Esophagus muscularis mucosa (tissue), 4 donors: ENCODE data around the gene CFAP52. TPM values are rescaled to one million over a fixed set of nuclear protein-coding genes. Genes with fewer than 3 reads are reported as not detected.
A peak's percentile ranks its signal among the peaks of the same experiment; 100 is the strongest.
"Not testable (repeated sequence)": the region's sequence is repeated elsewhere in the genome, so short reads cannot be mapped to it uniquely, and the experiment has no call there.

Experiments
- DNase-seq: peaks from one replicate; pipeline ENCODE4 v3.0.0-alpha.2; 2017; ENCODE audit errors: extremely low spot score
- H3K27ac ChIP-seq, 4 donors: fragments of 200-600 bp; sonication (generic); replicated peaks in 1 of 4; 1 replicate in 3 of 4; 2 replicates in 1 of 4; pipeline ENCODE4 v1.5.1; 2016 to 2019; ENCODE audit warnings: mild to moderate bottlenecking in 1 of 4
- H3K27me3 ChIP-seq, 4 donors: fragments of 200-600 bp; sonication (generic); one replicate each; pipeline versions ENCODE4 v1.5.1 to v1.6.0; 2016 to 2019
- H3K36me3 ChIP-seq, 4 donors: fragments of 200-600 bp; sonication (generic); one replicate each; pipeline ENCODE4 v1.5.1; 2016 to 2019
- H3K4me1 ChIP-seq, 4 donors: fragments of 200-600 bp; sonication (generic); one replicate each; pipeline ENCODE4 v1.5.1; 2016 to 2019
- H3K4me3 ChIP-seq, 4 donors: fragments of 200-600 bp; sonication (generic); 1 replicate in 2 of 4; 2 replicates in 2 of 4; pipeline ENCODE4 v1.5.1; 2016 to 2019; ENCODE audit warnings: mild to moderate bottlenecking in 4 of 4, moderate library complexity in 1 of 4
- H3K9me3 ChIP-seq, 4 donors: fragments of 200-600 bp; sonication (generic); 1 replicate in 3 of 4; 2 replicates in 1 of 4; pipeline ENCODE4 v1.5.1; 2016 to 2019
- EP300 ChIP-seq: sonication (generic); formaldehyde crosslinking; IDR thresholded peaks from one replicate; pipeline ENCODE4 v1.6.1; 2017; ENCODE audit warnings: antibody characterized with exemption
- POLR2A ChIP-seq: fragments of 450-650 bp; IDR thresholded peaks from one replicate; pipeline ENCODE4 v1.6.1; 2017; ENCODE audit warnings: antibody characterized with exemption, moderate library complexity, mild to moderate bottlenecking, low read depth
- POLR2AphosphoS5 ChIP-seq, 2 donors: sonication (generic); formaldehyde crosslinking; IDR thresholded peaks; one replicate each; pipeline ENCODE4 v1.6.1; 2017; ENCODE audit warnings: antibody characterized with exemption in 2 of 2
- WGBS: methylation state at CpG from one replicate; pipeline ENCODE4 v1.1.5; 2018; 5-methylcytosine and 5-hydroxymethylcytosine counted together
- intact Hi-C: fragments of 100-400 bp; cut with DNase I; formaldehyde crosslinking; loops from one replicate; pipeline ENCODE4 v1.15.1; 2023
- total RNA-seq, 4 donors: library from RNA; depleted of rRNA; stranded (reverse); fragments of >200 nt; gene quantifications; one replicate each; pipeline versions ENCODE4 v1.1.0 to v1.2.1, GENCODE V29; 2016
- TF ChIP-seq, protein P1 (sequence below), 3 experiments: fragments of 200-600 bp in 2 of 3; fragments of 450-650 bp in 1 of 3; sonication (generic) in 2 of 3; IDR thresholded peaks; one replicate each; pipeline ENCODE4 v1.5.1; 2017 to 2019; ENCODE audit warnings: antibody characterized with exemption in 3 of 3, mild to moderate bottlenecking in 2 of 3, moderate library complexity in 1 of 3

CFAP52 gene
- total RNA-seq, 4 donors from 2014 or later: 0.83 to 1.2 TPM; not detected in 2

DNA sequence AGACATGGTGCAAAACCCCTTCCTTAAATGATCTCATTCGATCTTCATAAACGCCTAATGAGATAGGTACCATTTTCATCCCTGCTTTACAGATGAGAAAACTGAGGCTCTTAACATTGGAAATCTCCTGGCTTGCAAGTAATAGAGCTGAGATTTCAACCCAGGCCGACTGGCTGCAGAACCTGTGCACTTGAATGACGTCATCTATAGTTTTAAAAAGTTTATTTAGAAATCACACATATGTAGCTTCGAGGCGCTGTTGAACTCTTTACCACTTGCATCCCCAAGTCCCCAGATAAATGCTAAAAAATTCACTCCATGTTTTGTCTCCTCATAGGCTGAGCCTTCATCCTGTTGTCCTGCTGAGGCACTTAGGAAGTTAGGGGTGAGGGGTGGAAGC lies 30.0 kb downstream of the CFAP52 start:
- H3K36me3 ChIP-seq: no peaks in the 10 kb centered on the region
- H3K4me3 ChIP-seq: no peak overlapping the region
- H3K27me3 ChIP-seq: no peaks in the 10 kb centered on the region
- 90% methylated on average over 6 of the region's 6 CpGs for WGBS
- intact Hi-C loops: no loop called here
- no peaks in the 10 kb centered on the region for H3K9me3 ChIP-seq
- H3K27ac ChIP-seq: no peak overlapping the region
- TF ChIP-seq POLR2AphosphoS5 (IDR thresholded peaks at IDR 0.05): no peak
- no peak for TF ChIP-seq EP300
- TF ChIP-seq POLR2A: no peak
- TF ChIP-seq, protein P1, sequence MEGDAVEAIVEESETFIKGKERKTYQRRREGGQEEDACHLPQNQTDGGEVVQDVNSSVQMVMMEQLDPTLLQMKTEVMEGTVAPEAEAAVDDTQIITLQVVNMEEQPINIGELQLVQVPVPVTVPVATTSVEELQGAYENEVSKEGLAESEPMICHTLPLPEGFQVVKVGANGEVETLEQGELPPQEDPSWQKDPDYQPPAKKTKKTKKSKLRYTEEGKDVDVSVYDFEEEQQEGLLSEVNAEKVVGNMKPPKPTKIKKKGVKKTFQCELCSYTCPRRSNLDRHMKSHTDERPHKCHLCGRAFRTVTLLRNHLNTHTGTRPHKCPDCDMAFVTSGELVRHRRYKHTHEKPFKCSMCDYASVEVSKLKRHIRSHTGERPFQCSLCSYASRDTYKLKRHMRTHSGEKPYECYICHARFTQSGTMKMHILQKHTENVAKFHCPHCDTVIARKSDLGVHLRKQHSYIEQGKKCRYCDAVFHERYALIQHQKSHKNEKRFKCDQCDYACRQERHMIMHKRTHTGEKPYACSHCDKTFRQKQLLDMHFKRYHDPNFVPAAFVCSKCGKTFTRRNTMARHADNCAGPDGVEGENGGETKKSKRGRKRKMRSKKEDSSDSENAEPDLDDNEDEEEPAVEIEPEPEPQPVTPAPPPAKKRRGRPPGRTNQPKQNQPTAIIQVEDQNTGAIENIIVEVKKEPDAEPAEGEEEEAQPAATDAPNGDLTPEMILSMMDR (IDR thresholded peaks at IDR 0.05): no peak
- no peak for DNase-seq
- no peaks in the 10 kb centered on the region for H3K4me1 ChIP-seq

DNA sequence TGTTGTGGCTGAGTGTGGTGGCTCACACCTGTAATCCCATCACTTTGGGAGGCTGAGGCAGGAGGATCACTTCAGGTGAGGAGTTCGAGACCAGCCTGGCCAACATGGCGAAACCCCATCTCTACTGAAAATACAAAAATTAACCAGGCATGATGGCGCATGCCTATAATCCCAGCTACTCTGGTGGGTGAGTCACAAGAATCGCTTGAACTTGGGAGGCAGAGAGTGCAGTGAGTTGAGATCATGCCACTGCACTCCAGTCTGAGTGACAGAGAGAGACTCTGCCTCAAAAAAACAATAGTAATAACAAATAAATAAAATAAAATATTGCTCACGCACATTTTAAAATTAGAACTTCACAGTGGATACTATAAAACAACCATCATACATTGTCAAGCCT lies 30.6 kb downstream of the CFAP52 start:
- H3K9me3 ChIP-seq, H3K4me1 ChIP-seq, H3K27ac ChIP-seq, DNase-seq, H3K36me3 ChIP-seq, intact Hi-C loops, H3K27me3 ChIP-seq, H3K4me3 ChIP-seq: not testable (repeated sequence)
- 80% methylated on average over 5 of the region's 5 CpGs for WGBS

DNA sequence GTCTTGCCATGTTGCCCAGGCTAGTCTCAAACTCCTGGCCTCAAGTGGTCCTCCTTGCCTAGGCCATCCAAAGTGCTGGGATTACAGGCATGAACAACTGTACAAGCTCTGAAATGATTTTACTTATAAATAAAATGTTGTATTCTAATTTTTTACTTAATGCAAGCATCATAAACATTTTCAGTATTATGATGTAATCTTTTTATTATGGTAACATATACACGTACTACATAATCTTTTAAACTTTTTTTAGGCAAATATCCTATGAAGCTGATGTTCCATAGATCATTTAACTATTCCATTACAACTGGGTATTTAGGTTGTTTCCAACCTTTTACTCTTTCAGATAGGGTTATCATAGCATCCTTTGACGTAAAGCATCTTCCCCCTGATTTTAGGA lies 35.1 kb downstream of the CFAP52 start:
- H3K36me3 ChIP-seq: no peaks in the 10 kb centered on the region
- peak; percentile 21 for DNase-seq
- intact Hi-C loops: no loop called here
- WGBS: 79% methylated on average over 2 of the region's 2 CpGs
- TF ChIP-seq, protein P1 (IDR thresholded peaks at IDR 0.05): no peak
- no peak for TF ChIP-seq POLR2A
- TF ChIP-seq POLR2AphosphoS5 (IDR thresholded peaks at IDR 0.05): no peak
- no peak for TF ChIP-seq EP300
- H3K27me3 ChIP-seq: no peaks in the 10 kb centered on the region
- no peak overlapping the region for H3K27ac ChIP-seq
- no peak overlapping the region for H3K4me3 ChIP-seq
- H3K9me3 ChIP-seq: no peaks in the 10 kb centered on the region
- no peaks in the 10 kb centered on the region for H3K4me1 ChIP-seq

DNA sequence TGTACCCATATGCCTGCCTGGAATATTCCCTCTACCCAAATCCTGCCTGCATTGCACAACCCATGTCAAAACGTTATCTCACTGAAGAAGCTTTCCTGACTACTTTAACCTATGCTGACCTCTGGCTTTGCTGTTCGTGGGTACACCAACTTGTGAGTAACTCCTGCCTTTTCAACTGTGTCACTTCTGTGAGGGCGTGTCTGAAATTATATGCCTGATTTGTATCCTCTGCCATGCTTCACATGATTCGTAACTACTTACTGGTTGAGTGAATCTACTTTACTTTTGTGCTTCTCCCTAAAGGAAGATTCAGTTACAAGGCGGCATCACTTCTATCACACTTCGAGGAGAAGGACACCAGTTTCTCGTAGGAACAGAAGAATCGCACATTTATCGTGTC lies 35.6 kb downstream of the CFAP52 start:
- 73% methylated on average over 9 of the region's 9 CpGs for WGBS
- no peak for DNase-seq
- Histone ChIP-seq H3K4me3 (no peak overlapping the region), H3K27ac (no peak overlapping the region), H3K9me3 (no peaks in the 10 kb centered on the region), H3K36me3 (no peaks in the 10 kb centered on the region), H3K4me1 (no peaks in the 10 kb centered on the region), H3K27me3 (no peaks in the 10 kb centered on the region)
- no peak for TF ChIP-seq POLR2A
- TF ChIP-seq, protein P1 (IDR thresholded peaks at IDR 0.05): no peak
- TF ChIP-seq POLR2AphosphoS5 (IDR thresholded peaks at IDR 0.05): no peak
- TF ChIP-seq EP300: no peak
- intact Hi-C loops: no loop called here

DNA sequence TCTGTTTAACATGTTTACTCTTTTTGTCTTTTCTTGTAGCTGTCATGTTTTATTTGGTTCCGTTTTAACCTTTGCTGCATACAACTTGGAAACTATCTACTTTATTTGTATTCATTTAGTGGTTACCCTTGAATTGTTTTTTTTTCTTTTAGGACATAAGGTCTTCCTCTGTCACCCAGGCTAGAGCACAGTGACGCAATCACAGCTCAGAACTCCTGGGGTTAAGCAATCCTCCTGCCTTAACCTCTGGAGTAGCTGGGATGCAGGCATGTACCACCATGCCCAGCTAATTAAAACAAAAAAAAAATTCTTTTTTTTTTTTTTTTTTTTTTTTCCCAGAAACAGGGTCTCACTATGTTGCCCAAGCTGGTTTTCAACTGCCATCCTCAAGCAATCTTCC lies 39.0 kb downstream of the CFAP52 start:
- TF ChIP-seq, protein P1 (IDR thresholded peaks at IDR 0.05): no peak
- no peak for TF ChIP-seq EP300
- no peak for TF ChIP-seq POLR2A
- no peak for TF ChIP-seq POLR2AphosphoS5 (IDR thresholded peaks at IDR 0.05)
- intact Hi-C loops: no loop called here
- Histone ChIP-seq H3K4me3 (no peak overlapping the region), H3K27ac (no peak overlapping the region), H3K36me3 (no peaks in the 10 kb centered on the region), H3K9me3 (no peaks in the 10 kb centered on the region), H3K27me3 (no peaks in the 10 kb centered on the region), H3K4me1 (no peaks in the 10 kb centered on the region)
- no peak for DNase-seq
- WGBS: 69% methylated on average over 2 of the region's 2 CpGs
